GM18861 (cell line): Measurements from ENCODE around the gene HOXC10.

Experiments used
- ATAC-seq: cut with Tn5 transposase; IDR thresholded peaks from one replicate; pipeline ENCODE4 v1.9.1; 2021; ENCODE audit not compliant: unreplicated experiment

Gene HOXC10

GRCh38 chr12:53964315-53964713 is 20.6 kb upstream of the HOXC10 start:
- ATAC-seq: no peak

- ATAC-seq: no peak
These were observed 19.5 kb upstream of the HOXC10 start for GRCh38 chr12:53965281-53966084.

- ATAC-seq: no peak
These were observed 18.9 kb upstream of the HOXC10 start for GRCh38 chr12:53966085-53966384.

- no peak for ATAC-seq
These were observed 18.4 kb upstream of the HOXC10 start for GRCh38 chr12:53966385-53967133.

GRCh38 chr12:53967421-53967925 is 17.5 kb upstream of the HOXC10 start:
- no peak for ATAC-seq

- no peak for ATAC-seq
These were observed 16.5 kb upstream of the HOXC10 start for GRCh38 chr12:53968214-53969127.

- no peak for ATAC-seq
These were observed 15.2 kb upstream of the HOXC10 start for GRCh38 chr12:53969588-53970259.

GRCh38 chr12:53970451-53970850 is 14.5 kb upstream of the HOXC10 start:
- no peak for ATAC-seq

GRCh38 chr12:53971129-53971528 is 13.8 kb upstream of the HOXC10 start:
- ATAC-seq: no peak

- no peak for ATAC-seq
These were observed 13.3 kb upstream of the HOXC10 start for GRCh38 chr12:53971686-53972085.

GRCh38 chr12:53972152-53972702 is 12.7 kb upstream of the HOXC10 start:
- no peak for ATAC-seq

- no peak for ATAC-seq
These were observed 12.2 kb upstream of the HOXC10 start, which contains the start of gene HOXC11 for GRCh38 chr12:53972722-53973235. HOXC11 (plus strand) TSS chr12:53973126; CDS start chr12:53973242, 116 bp downstream.

GRCh38 chr12:53973236-53974042 is 11.5 kb upstream of the HOXC10 start:
- ATAC-seq: no peak

GRCh38 chr12:53974084-53975063 is 10.6 kb upstream of the HOXC10 start, which contains the start of gene HOTAIR:
HOTAIR (minus strand) TSS chr12:53974954.
- no peak for ATAC-seq

GRCh38 chr12:53975064-53975471 is 9.9 kb upstream of the HOXC10 start:
- no peak for ATAC-seq

- no peak for ATAC-seq
These were observed 9.3 kb upstream of the HOXC10 start for GRCh38 chr12:53975479-53976152.

- ATAC-seq: no peak
These were observed 8.6 kb upstream of the HOXC10 start for GRCh38 chr12:53976172-53976822.
